Nephron (organoid): ENCODE measurements around the gene PRR5L.

Experiments
- H3K27ac Mint-ChIP-seq, 3 experiments: 2 replicates each; pipeline ENCODE4 v1.8.0; 2020; ENCODE audit warnings: mixed read lengths in 3 of 3, mild to moderate bottlenecking in 2 of 3, moderate library complexity in 1 of 3
- H3K27me3 Mint-ChIP-seq: 2 replicates; pipeline ENCODE4 v1.8.0; 2021; ENCODE audit warnings: low read depth, mild to moderate bottlenecking, moderate library complexity, mixed read lengths
- H3K36me3 Mint-ChIP-seq: 2 replicates; pipeline ENCODE4 v1.8.0; 2020; ENCODE audit warnings: low read depth, mixed read lengths
- H3K4me1 Mint-ChIP-seq: 2 replicates; pipeline ENCODE4 v1.8.0; 2020; ENCODE audit warnings: mixed read lengths
- H3K4me3 Mint-ChIP-seq, 3 experiments: 2 replicates each; pipeline ENCODE4 v1.8.0; 2020; ENCODE audit warnings: mild to moderate bottlenecking in 3 of 3, mixed read lengths in 3 of 3, moderate library complexity in 2 of 3
- H3K9me3 Mint-ChIP-seq: 2 replicates; pipeline ENCODE4 v1.8.0; 2020; ENCODE audit warnings: mixed read lengths
- CTCF ChIP-seq, 3 experiments: fragments of 200-600 bp; sonication (generic); IDR thresholded peaks; one replicate each; pipeline ENCODE4 v1.5.0; 2021; ENCODE audit warnings: antibody characterized with exemption in 3 of 3; ENCODE audit not compliant: unreplicated experiment in 3 of 3

The PRR5L gene

GRCh38 chr11:36407356-36407755, 111.3 kb downstream of the PRR5L start:
- Mint-ChIP-seq H3K4me3 (no peak overlapping the region), H3K27me3 (peaks cover 9% of the 10 kb centered on the region), H3K27ac (no peak overlapping the region), H3K9me3 (no peaks in the 10 kb centered on the region), H3K36me3 (peaks cover 10% of the 10 kb centered on the region), H3K4me1 (peaks cover 12% of the 10 kb centered on the region)
- TF ChIP-seq CTCF (IDR thresholded peaks at IDR 0.05; ENCODE audit: unreplicated experiment in 3 of 3): no peak

GRCh38 chr11:36408498-36409136, 112.5 kb downstream of the PRR5L start:
- no peak overlapping the region for H3K4me3 Mint-ChIP-seq
- peaks cover 9% of the 10 kb centered on the region for H3K27me3 Mint-ChIP-seq
- peaks cover 12% of the 10 kb centered on the region for H3K4me1 Mint-ChIP-seq
- H3K27ac Mint-ChIP-seq: peak overlapping the region; percentile 5 to 10 (median 8)
- H3K36me3 Mint-ChIP-seq: peaks cover 14% of the 10 kb centered on the region
- H3K9me3 Mint-ChIP-seq: no peaks in the 10 kb centered on the region
- no peak for TF ChIP-seq CTCF (IDR thresholded peaks at IDR 0.05; ENCODE audit: unreplicated experiment in 3 of 3)

GRCh38 chr11:36409152-36409816, 113.2 kb downstream of the PRR5L start:
- Mint-ChIP-seq H3K36me3 (peaks cover 11% of the 10 kb centered on the region), H3K9me3 (no peaks in the 10 kb centered on the region), H3K4me1 (peaks cover 12% of the 10 kb centered on the region), H3K27me3 (peaks cover 9% of the 10 kb centered on the region), H3K27ac (peak overlapping the region; percentile 5 to 74 (median 8)), H3K4me3 (no peak overlapping the region)
- TF ChIP-seq CTCF (IDR thresholded peaks at IDR 0.05; ENCODE audit: unreplicated experiment in 3 of 3): no peak

- Mint-ChIP-seq H3K4me1 (peaks cover 12% of the 10 kb centered on the region), H3K36me3 (peaks cover 16% of the 10 kb centered on the region), H3K27me3 (peaks cover 9% of the 10 kb centered on the region), H3K9me3 (peaks cover 3% of the 10 kb centered on the region), H3K27ac (peak overlapping the region in 1 of 3 experiments; percentile 8), H3K4me3 (no peak overlapping the region)
- TF ChIP-seq CTCF (IDR thresholded peaks at IDR 0.05; ENCODE audit: unreplicated experiment in 3 of 3): no peak
These were observed 115.1 kb downstream of the PRR5L start for GRCh38 chr11:36411202-36411640.

- H3K9me3 Mint-ChIP-seq: peaks cover 3% of the 10 kb centered on the region
- no peak overlapping the region for H3K4me3 Mint-ChIP-seq
- H3K4me1 Mint-ChIP-seq: peaks cover 12% of the 10 kb centered on the region
- peaks cover 8% of the 10 kb centered on the region for H3K27me3 Mint-ChIP-seq
- no peak overlapping the region for H3K27ac Mint-ChIP-seq
- no peak for TF ChIP-seq CTCF (IDR thresholded peaks at IDR 0.05; ENCODE audit: unreplicated experiment in 3 of 3)
- H3K36me3 Mint-ChIP-seq: peaks cover 19% of the 10 kb centered on the region
These were observed 116.8 kb downstream of the PRR5L start for GRCh38 chr11:36412781-36413383.
